Colon (tissue), 2 donors: ENCODE measurements around the gene PNLIPRP1.
A peak's percentile ranks its signal among the peaks of the same experiment; 100 is the strongest.

Source experiments
- FAIRE-seq: peaks from 2 replicates; lab custom pipeline; 2012; peaks lifted over from hg19 to GRCh38; lab: Jason Lieb, UNC
- donor health status: control.
- donor health status: control.

Gene PNLIPRP1

GRCh38 chr10:116599991-116600390 lies 9.2 kb downstream of the PNLIPRP1 start:
- no peak for FAIRE-seq

DNA sequence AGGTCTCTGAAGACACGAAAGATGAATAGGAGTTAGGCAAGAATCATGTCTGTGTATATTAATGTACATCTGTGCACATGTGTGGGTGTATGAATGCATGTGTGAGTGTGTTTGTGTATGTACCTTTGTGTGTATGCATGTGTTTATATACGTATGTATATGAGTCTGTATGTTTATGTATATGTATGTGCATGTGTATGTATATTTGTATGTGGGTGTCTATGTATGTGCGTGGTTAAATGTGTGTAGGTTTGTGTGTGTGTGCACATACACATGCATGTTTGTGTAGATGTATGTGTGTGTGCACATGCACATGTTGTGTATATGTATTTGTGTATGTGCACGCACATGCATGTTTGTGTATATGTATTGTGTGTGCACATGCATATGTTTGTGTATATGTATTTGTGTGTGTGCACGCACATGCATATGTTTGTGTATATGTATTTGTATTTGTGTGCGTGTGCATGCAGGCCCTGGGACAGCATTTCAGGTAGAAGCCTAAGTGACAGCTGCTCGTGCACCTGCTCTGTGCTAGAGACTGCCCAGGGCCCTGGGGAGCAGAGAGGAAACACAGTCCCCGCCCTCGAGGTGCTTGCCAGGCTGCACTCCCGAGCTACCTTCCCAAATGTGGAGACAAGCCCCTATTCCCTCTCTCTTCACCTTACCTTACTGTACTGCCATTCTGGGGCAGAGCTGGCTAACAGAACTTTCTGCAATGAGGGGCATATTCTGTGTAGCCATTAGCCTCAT lies 12.1 kb downstream of the PNLIPRP1 start:
- FAIRE-seq = no peak

DNA sequence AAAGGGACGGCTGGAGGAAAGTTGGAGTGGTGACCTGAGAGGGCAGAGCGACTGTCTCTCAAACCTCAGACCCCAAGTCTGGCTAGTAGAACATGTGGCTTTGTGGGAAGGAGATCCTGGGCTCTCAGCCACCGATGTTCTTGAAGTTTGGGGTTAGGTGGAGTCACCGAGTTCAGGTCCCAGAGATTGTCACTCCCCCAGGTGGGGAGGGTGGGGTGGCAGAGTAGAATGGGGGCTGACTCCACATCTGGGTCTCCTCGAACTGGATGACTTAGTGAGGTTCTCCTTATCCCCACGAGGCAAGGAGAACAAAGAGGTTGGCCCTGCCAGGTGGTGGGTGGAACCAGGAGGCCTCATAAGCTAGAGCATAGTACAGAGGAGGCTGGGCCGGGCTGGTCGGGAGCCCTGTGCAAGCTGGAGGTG lies 15.3 kb downstream of the PNLIPRP1 start:
- no peak for FAIRE-seq

DNA sequence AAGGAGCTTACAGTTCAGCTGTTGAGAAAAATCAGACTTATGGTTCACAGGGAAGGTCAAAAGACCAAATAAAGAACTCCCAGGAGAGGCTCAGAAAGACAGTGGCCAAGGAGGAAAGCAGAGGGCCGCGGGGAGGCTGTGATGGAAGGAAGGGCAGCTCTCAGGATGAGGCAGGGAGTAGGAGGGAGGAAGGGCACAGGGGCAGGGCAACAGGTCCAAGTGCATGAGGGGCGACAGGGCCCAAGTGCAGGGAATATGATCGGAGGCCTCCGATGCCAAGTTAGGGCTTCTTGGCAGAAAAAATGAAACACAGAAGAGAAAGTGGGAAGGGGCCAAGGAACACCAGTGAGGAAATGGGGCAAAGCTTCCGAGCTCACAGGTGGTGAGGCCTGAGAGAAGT lies 16.6 kb downstream of the PNLIPRP1 start:
- FAIRE-seq = no peak

GRCh38 chr10:116608686-116609594 lies 18.2 kb downstream of the PNLIPRP1 start:
- FAIRE-seq = no peak

DNA sequence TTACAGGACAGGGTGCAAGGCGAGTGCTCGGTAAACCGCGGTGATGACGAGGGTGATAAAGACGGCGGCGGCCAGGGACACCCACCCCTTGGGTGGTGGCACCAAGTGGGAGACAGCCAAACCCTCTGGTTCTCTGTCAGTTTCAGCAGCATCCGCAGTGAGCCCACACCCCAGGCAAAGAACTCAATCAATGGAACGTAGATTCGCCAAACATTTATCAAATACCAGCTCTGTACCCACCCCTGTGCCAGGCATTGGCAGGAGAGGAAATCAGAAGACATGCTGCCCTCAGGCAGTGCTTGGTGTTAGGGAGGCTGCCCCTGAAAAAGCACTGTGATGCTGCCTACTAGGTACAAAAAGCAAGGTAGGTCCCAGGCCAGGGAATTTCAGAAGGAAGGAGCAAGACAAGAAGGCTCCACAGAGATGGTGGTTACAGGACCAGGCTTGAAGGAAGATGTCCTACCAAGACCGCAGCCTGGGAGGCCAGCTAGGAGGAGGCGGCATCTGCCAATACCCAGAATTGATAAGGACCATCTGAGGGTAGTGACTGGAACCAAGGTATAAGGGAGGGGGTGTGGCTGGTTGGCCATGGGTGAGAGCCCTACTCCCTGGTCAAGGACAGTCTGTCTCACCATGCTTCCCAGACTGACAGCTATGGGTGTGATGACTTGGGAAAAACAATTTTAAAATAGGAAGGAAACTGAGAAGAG lies 19.8 kb downstream of the PNLIPRP1 start:
- FAIRE-seq = no peak

DNA sequence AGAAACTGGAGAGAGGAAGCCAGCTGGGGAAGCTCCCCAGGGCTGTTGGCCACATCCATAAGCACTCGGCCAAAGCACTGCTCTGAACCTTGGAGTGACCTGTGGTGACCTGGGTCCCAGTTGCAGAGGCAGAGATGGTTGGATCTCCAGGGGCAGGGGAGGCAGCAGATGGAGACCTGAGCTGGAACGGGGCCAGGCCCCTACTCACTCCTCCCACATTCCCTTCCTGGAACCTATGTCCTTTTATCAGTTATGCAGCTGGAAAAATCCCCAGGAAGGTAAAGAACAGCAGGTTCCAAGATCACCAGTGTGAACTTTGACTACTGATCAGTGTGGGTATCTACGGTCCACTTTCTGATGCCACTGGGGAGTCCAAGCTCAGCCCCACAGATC lies 20.4 kb downstream of the PNLIPRP1 start:
- FAIRE-seq = no peak

GRCh38 chr10:116612107-116612769 lies 21.5 kb downstream of the PNLIPRP1 start:
- FAIRE-seq = no peak

GRCh38 chr10:116613471-116613870 lies 22.7 kb downstream of the PNLIPRP1 start:
- FAIRE-seq = no peak

GRCh38 chr10:116614796-116615195 lies 24.0 kb downstream of the PNLIPRP1 start:
- no peak for FAIRE-seq

- FAIRE-seq = no peak
Measured at GRCh38 chr10:116615199-116615776, 24.5 kb downstream of the PNLIPRP1 start.

- peak; percentile 31 for FAIRE-seq
Measured at GRCh38 chr10:116620423-116621400, 30.0 kb downstream of the PNLIPRP1 start, which contains the start of gene PNLIPRP2. PNLIPRP2 (plus strand) TSS chr10:116620953.

GRCh38 chr10:116621476-116621875 lies 30.7 kb downstream of the PNLIPRP1 start:
- FAIRE-seq = no peak

DNA sequence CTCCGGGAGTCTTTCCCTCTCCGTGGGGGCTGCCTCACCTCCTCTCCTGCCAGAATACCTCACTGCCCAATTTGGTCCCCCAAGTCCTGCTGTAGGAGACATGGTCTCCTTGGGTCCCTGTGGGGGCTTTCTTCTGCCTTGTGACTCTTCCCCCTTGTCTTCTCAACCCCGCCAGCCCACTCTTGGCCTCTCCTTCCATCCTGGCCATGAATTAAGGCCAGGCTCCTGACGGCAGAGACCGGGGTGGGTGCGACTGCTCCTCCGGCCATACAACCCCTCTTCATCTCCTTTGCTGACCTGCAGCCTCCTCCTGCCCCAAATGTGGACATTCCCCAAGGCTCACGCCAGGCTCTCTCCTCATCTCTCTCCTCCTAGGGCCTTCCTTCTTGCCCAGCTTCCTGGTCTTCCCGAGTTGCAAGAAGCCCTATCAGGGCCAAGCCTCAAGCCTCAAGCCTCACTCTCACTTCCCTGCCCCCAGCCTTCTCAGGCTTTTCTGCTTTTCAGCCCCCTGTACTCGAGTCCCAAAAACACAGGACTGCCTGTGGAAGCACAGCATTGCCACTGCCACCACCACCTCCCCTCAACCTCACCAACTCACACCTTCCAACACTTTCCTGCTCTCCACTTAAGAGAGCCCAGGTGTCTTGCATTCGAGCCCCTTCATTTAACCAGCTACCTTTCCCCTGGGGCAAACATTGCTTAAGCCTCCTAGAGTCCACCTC lies 31.3 kb downstream of the PNLIPRP1 start:
- FAIRE-seq = no peak

GRCh38 chr10:116625845-116626244 lies 35.1 kb downstream of the PNLIPRP1 start:
- FAIRE-seq = no peak

- FAIRE-seq = no peak
Measured at GRCh38 chr10:116626815-116627214, 36.1 kb downstream of the PNLIPRP1 start.

DNA sequence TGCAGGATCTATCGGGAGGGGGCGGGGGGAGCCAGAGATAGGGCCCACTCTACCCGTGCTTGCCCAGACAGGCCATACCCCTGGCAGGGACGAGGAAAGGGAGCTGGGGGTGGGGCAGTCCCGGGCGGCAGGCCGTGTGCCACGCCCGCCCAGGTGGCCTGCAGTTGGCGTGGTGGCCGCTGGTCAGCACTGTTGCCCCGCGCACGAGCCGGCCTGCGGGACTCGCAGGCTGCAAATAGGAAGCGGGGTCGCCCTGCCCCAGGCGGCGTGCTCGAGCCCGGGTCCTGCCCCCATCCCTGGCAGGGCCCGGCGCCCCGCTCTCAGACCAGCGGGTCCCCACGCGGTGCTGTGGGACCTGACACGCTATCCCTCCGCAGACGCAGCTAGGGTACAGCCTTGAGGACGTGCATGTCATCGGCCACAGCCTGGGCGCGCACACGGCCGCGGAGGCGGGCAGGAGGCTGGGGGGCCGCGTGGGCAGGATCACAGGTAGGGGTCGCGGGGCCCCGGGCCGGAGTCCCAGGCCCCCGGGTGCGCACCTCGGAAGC lies 36.7 kb downstream of the PNLIPRP1 start:
- FAIRE-seq = no peak

- no peak for FAIRE-seq
Measured at GRCh38 chr10:116629340-116629739, 38.6 kb downstream of the PNLIPRP1 start.

DNA sequence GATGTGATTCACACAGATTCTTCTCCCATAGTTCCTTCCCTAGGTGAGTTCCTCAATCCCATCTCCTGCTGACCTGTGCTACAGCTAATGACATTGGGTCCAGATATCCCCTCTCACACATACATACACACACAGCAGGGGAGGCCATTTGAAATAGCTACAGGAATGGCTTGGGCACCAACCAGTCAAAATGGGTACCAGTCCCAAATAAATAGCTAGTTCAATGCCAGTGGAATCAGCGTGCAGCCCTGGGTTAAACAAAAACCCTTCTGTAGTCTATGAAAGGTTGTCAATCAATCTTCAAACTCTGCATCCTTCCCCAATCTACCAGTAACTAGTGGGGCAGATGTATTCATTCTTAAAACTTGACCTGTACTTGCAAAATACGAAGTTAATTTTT lies 39.3 kb downstream of the PNLIPRP1 start:
- no peak for FAIRE-seq
